ENCODE data around the gene GH2. TPM values are rescaled to one million over a fixed set of nuclear protein-coding genes. Genes with fewer than 3 reads are reported as not detected.
"Not testable (repeated sequence)": the region's sequence is repeated elsewhere in the genome, so short reads cannot be mapped to it uniquely, and the experiment has no call there.

The GH2 gene
- total and polyA plus RNA-seq, 2 donors (not counting 3 experiments of a cell fraction or from before 2014, with no cell fraction given): not detected

- POLR2A ChIA-PET: not testable (repeated sequence)
- CTCF ChIA-PET: interaction anchor here (0.9 to 1.1 kb wide), 2 partner anchors 9 to 21 kb away, joined by 4 to 6 read pairs; no protein-coding TSS in a partner anchor
Measured at GRCh38 chr17:63869491-63870291, 12.1 kb downstream of the GH2 start.

GRCh38 chr17:63866625-63867024 lies 15.1 kb downstream of the GH2 start:
- ChIA-PET POLR2A (interaction anchor here (0.8 kb wide), 1 partner anchor 124 kb away, joined by 3 read pairs; no protein-coding TSS in a partner anchor), CTCF (interaction anchor here (0.7 to 2.4 kb wide), 15 partner anchors 8 to 263 kb away, joined by 3 to 19 read pairs (median 5); partner anchors contain the start of gene GH2)
- H3K36me3 ChIP-seq (ENCODE audit: control insufficient read depth in 2 of 2, extremely low read depth in 1 of 2, insufficient read depth in 2 of 2, low read length in 2 of 2); FAIRE-seq; H2AFZ ChIP-seq (ENCODE audit: low read depth, low read length); DNase-seq (ENCODE audit: low read depth, low spot score); intact Hi-C loops (cut with micrococcal nuclease); H3K9me3 ChIP-seq (replicated peaks; ENCODE audit: control insufficient read depth, insufficient read depth, low read length); H3K27me3 ChIP-seq (ENCODE audit: control insufficient read depth in 2 of 2, insufficient read depth in 2 of 2, low read length in 2 of 2); H3K79me2 ChIP-seq (ENCODE audit: control insufficient read depth, insufficient read depth, low read length); H3K4me1 ChIP-seq (ENCODE audit: control insufficient read depth, extremely low read depth, insufficient read depth, low read length); dilution Hi-C loops (cut with MboI; ENCODE audit: extremely low pct_ligation_motif_present, low sequenced_read_pairs); H4K20me1 ChIP-seq (replicated peaks; ENCODE audit: control insufficient read depth, extremely low read depth, insufficient read depth, low read length); H3K9ac ChIP-seq (replicated peaks; ENCODE audit: extremely low read depth, insufficient read depth, low read length); BruUV-seq (replicated peaks); H3K27ac ChIP-seq (ENCODE audit: insufficient read depth, low read depth, low read length); H3K9me1 ChIP-seq (replicated peaks; ENCODE audit: control insufficient read depth, extremely low read depth, insufficient read depth, low read length); H3K4me3 ChIP-seq (replicated peaks in 1 of 3; ENCODE audit: insufficient read depth in 1 of 3, low read depth in 1 of 3, low read length in 3 of 3); H3K4me2 ChIP-seq (ENCODE audit: insufficient read depth, low read length): not testable (repeated sequence)

More at GRCh38 chr17:63869491-63870291, 12.1 kb downstream of the GH2 start:
- H4K20me1 ChIP-seq (replicated peaks; ENCODE audit: control insufficient read depth, extremely low read depth, insufficient read depth, low read length); intact Hi-C loops (cut with micrococcal nuclease); H3K9ac ChIP-seq (replicated peaks; ENCODE audit: extremely low read depth, insufficient read depth, low read length); H3K9me3 ChIP-seq (replicated peaks; ENCODE audit: control insufficient read depth, insufficient read depth, low read length); H3K27me3 ChIP-seq (ENCODE audit: control insufficient read depth in 2 of 2, insufficient read depth in 2 of 2, low read length in 2 of 2); H2AFZ ChIP-seq (ENCODE audit: low read depth, low read length); dilution Hi-C loops (cut with MboI; ENCODE audit: extremely low pct_ligation_motif_present, low sequenced_read_pairs); DNase-seq (ENCODE audit: low read depth, low spot score); H3K4me3 ChIP-seq (replicated peaks in 1 of 3; ENCODE audit: insufficient read depth in 1 of 3, low read depth in 1 of 3, low read length in 3 of 3); H3K4me2 ChIP-seq (ENCODE audit: insufficient read depth, low read length); BruUV-seq (replicated peaks); H3K9me1 ChIP-seq (replicated peaks; ENCODE audit: control insufficient read depth, extremely low read depth, insufficient read depth, low read length); H3K79me2 ChIP-seq (ENCODE audit: control insufficient read depth, insufficient read depth, low read length); FAIRE-seq; H3K36me3 ChIP-seq (ENCODE audit: control insufficient read depth in 2 of 2, extremely low read depth in 1 of 2, insufficient read depth in 2 of 2, low read length in 2 of 2); H3K27ac ChIP-seq (ENCODE audit: insufficient read depth, low read depth, low read length); H3K4me1 ChIP-seq (ENCODE audit: control insufficient read depth, extremely low read depth, insufficient read depth, low read length): not testable (repeated sequence)
- TF ChIP-seq CTCF (IDR thresholded peaks at IDR 0.05; ENCODE audit: extremely low read depth in 1 of 2, insufficient read depth in 1 of 2, low read depth in 1 of 2, low read length in 2 of 2): peak in 1 of 2 donors; percentile 12
